Stimulated activated CD8-positive, alpha-beta memory T cell treated with anti-CD3 and anti-CD28 coated beads, Interleukin-7, amount 100 ng/mL, for 4 hours (primary cell): Measurements from ENCODE around the gene MYOM1.

Experiments used
- DNase-seq, 2 donors: peaks; one replicate each; pipeline ENCODE4 v3.0.0-alpha.2; 2020; ENCODE audit warnings: low read depth in 2 of 2

The MYOM1 gene

GRCh38 chr18:3219631-3220335 is at the start of gene MYOM1:
TSS of gene MYOM1 (minus strand) at chr18:3219968. CDS start at chr18:3215223, 4,745 bp downstream.
- DNase-seq = no peak

GRCh38 chr18:3269241-3269913 is 49.6 kb upstream of the MYOM1 start:
- DNase-seq = no peak

DNA sequence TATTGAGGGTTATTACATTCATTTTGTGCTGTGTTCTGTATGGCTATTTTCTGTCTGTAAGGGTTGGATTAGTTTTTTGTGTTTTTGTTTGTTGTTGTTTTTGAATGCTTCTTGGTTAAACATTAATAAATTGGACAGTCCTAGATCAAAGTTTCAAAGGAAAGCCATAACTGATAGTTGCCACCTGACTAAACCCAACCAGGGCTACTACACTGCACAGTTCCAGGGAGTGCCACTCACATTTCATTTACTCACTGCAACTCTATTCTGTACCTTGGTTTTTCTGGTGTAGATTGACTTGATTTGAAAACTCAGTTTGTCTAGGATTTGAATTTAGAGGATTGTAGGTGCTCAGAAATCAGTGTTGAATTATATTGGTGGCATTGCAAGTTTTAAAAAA is 48.5 kb upstream of the MYOM1 start:
- DNase-seq = no peak

DNA sequence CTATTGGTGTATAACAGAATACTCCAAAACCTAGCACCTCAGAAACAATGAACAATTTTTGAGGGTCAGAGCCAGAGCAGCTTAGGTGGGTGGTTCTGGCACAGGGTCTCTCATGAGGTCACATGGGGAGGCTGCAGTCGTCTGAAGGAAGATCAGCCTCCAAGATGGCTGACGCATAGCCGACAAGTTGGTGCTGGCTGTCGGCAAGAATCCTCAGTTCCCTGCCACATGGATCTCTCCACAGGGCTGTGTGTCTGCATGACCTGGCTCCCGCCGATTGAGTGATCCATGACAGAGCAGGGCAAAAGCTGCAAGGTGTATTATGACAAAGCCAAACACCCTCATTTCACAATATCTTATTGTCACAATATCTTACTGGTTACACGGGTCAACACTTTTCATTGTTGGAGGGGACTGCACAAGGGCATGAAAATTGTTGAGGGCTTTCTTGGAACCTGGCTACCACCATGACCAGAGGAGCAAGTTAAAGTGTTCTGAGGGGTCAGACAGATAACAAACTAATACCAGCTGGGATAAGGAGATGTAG is 46.4 kb upstream of the MYOM1 start:
- DNase-seq = no peak

GRCh38 chr18:3265564-3266033 is 45.8 kb upstream of the MYOM1 start:
- no peak for DNase-seq

DNA sequence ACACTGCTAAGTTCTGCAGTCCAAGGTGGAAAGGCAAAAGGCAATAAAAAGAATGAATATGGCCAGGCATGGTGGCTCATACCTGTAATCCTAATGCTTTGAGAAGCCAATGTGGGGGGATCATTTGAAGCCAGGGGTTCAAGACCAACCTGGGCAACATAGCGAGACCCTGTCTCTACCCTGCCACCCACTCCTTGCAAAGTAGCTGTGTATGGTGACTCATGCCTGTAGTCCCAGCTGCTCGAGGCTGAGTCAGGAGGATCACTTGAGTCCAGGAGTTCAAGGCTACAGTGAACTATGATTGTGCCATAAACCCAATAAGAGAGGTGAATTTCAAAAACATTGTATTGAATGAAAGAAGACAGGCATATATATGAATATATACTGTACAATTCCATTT is 44.6 kb upstream of the MYOM1 start:
- DNase-seq = no peak

GRCh38 chr18:3263132-3263700 is 43.4 kb upstream of the MYOM1 start:
- no peak for DNase-seq

DNA sequence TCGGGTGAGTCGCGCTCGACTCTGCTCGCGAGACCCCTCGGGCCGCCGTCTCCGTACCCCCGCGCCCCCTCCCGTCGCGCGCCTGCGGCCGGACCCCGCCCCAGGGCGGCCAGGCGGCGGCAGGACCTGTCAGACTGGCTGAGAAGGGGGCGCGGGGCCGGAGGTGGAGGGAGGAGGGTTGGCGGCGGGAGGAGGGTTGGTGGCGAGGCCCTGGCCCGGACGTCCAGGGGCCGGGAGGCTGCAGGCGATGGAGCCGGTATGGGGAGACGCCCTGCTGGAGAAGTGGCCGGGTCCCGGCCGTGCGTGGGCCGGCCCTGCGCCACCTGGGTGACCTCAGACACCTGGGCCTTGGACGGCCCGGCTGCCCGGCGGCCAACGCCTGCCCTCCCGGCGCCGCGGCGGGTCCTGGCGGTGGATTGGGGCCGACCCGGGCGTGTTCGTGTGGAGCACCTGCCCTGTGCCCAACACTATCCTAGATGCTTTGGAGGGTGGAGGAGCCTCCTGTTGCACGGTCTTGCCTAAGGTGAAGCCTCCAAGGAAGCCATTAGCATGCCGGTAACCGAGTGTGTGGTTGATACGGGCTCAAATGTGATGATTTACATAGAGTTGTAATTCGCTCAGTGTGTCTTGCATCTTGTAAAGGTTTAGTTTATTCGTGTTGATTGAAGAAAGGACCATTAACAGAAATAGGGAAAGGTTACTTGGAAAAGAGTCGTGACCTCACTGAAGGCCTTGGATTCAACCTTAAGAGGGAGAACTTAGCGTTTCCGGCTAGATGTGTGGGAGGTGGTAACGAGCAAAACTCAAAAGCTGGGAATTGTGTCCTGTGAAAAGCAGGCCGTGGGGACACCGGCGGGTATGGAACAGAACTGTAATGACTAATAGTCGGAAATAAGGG is 42.7 kb upstream of the MYOM1 start:
- DNase-seq = no peak

DNA sequence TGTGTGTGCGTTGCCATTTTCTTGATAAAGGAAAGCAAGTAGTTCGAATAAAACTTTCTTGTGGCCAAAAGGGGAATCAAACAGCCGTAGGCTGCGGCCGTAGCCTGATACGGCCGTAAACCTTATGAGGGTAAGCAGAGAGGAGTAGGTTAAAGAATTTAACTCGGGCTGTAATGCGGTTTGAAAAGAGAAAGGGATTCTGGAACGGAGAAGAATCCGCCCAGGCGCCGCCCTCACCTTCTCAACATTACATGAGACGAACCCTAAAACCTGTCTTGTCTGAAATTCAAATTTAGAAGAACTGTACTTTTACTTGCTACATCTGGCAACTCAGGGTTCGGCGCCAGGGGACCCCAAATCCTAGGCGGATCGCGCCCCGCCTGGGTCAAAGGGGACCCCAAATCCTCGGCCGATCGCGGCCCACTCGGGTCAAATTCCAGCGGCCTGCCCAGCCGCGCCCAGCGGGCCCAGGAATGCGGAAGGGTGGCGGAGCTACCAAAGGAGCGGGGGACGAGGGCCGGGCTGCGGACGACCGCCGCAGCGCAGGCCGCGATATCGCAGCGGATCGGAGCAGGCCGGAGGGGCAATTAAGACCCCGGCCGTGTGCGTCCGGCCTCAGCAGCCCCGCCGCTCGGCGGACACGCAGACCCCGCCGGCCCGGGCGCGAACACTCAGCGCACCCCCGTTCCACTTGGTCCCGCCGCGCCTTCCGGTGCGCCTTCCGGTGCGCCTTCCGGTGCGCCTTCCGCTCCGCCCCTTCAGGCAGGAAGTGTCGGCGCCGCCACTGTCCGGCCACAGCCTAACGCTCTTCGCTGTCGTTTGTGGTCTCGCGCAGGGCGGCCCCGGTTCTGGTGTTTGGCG is 41.8 kb upstream of the MYOM1 start, which contains the start of gene MYL12B:
TSS of gene MYL12B (plus strand) at position 761 of the 861 bp plus-strand sequence. CDS start 10,766 bp downstream, outside the sequence.
- peak; percentile 38 to 74 for DNase-seq

DNA sequence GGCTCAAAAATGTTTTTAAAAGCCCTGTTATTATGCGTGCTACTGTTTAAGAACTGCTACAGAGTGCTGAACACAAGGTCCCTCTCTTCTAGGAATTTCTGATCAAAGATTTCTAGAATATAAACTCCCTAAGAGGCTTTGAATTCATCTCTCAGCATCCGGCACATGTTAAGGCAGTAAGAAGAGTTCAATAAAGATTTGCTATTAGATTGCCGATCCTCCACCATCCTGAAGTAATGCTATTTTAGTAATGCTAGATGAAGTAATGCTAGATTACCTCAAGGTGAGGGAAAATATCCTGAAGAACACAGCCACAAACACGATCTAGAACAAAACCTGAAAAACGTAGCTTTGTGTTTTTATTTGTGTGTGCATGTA is 41.2 kb upstream of the MYOM1 start:
- no peak for DNase-seq

GRCh38 chr18:3257627-3258120 is 37.9 kb upstream of the MYOM1 start:
- DNase-seq = no peak

DNA sequence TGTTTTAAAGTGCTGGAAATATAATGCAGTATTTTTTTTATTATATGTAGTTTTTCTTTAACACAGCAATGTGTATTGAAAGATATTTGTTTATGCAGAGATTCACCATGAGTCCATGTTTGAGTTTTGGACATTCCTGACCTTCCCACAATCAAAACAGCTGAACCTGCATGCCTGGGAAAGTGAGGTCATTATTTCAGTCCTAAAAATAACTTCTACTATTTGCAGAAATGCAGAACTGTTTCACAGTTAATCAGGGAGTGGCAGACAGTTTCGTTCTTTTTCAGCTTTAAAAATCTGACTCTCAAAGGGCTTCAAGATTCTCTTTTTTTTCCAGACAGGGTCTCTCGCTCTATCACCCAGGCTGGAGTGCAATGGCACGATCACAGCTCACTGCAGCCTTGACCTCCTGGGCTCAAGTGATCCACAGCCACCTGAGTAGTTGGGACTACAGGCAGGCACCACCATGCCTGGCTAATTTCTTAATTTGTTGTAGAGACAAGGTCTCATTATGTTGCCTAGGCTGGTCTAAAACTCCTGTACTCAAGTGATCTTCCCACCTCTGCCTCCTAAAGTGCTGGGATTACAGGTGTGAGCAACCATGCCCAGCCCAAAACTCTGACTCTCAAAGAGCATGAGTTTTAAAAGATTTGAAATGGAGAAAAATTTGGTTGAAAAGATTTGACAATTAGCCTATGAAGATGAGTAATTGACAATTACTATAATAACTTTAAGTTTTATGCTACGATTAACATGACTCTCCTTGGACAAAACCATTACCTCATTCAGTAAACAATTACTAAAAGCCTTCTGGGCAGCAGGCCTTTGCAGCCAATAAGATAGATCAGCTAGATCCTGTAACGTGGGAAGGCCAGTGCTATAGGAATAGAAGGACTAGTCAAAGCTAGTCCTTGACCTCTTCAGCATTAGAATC is 37.2 kb upstream of the MYOM1 start:
- no peak for DNase-seq

- no peak for DNase-seq
Measured at GRCh38 chr18:3255611-3256165, 35.9 kb upstream of the MYOM1 start.

- DNase-seq = no peak
Measured at GRCh38 chr18:3254725-3255124, 35.0 kb upstream of the MYOM1 start.

- DNase-seq = no peak
Measured at GRCh38 chr18:3252843-3253242, 33.1 kb upstream of the MYOM1 start.

- DNase-seq = no peak
Measured at GRCh38 chr18:3251963-3252277, 32.2 kb upstream of the MYOM1 start.

DNA sequence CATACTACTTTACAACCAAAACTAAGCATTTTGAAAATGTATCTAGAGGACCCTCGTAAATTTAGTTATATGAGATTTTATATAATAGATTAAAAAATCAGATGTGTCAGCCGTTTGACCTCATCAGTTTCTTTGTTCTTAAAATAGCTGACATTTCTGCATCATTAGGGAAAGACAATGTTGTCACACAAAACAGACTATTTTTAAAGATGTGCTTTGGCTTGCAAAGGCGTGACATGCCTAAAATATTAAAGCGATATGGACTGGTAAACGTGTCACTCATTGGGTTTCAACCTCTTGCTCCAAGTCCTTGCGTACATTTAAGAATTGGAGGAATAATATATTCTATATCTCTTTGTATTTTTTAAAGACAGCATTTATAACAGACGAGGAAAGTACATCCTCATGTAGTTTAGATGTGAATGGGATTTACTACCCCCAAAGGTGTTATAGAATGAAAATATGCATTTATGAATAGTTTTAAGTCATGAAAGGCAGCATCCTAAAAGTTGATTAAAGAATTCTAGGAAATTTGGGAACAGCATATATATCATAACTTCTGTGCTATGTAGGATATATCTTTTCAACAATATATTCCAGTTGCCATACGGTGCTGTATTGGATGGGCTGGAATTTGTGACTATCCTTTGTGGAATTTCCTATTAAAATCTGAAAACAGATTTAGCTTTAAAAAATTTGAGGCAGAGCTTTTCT is 31.6 kb upstream of the MYOM1 start:
- no peak for DNase-seq
